SK-N-SH (cell line): ENCODE measurements around the gene CHAC1.

Source experiments
- ELF1 ChIP-seq: IDR thresholded peaks from 2 replicates; pipeline ENCODE4 v1.4.0; 2012
- EP300 ChIP-seq, 2 experiments: IDR thresholded peaks; 2 replicates each; pipeline versions ENCODE4 v1.4.0 to v1.6.1; 2012; ENCODE audit warnings: borderline replicate concordance in 1 of 2, low read depth in 1 of 2, low read length in 1 of 2
- FOXJ3 ChIP-seq: sonication (generic); formaldehyde crosslinking; IDR thresholded peaks from 2 replicates; pipeline ENCODE4 v1.5.1; 2020; ENCODE audit warnings: mild to moderate bottlenecking, missing genetic modification reagents
- FOXM1 ChIP-seq: IDR thresholded peaks from 2 replicates; pipeline ENCODE4 v1.4.0; 2012; ENCODE audit warnings: low read depth, mild to moderate bottlenecking
- GABPA ChIP-seq: IDR thresholded peaks from 2 replicates; pipeline ENCODE4 v1.4.0; 2012; ENCODE audit warnings: low read depth, mild to moderate bottlenecking
- POLR2AphosphoS5 ChIP-seq: IDR thresholded peaks from 2 replicates; pipeline ENCODE4 v1.6.1; 2012; ENCODE audit warnings: low read depth, low read length
- TCF12 ChIP-seq: IDR thresholded peaks from 2 replicates; pipeline ENCODE4 v1.4.0; 2012
- USF2 ChIP-seq: fragments of 150-350 bp; IDR thresholded peaks from 2 replicates; pipeline ENCODE4 v1.6.1; 2017; ENCODE audit warnings: antibody characterized with exemption, low read length, low read depth, borderline replicate concordance
- TF ChIP-seq, protein P1 (sequence below): fragments of 200-600 bp; sonication (generic); IDR thresholded peaks from 2 replicates; pipeline ENCODE4 v1.6.1; 2017; ENCODE audit warnings: antibody characterized with exemption, mild to moderate bottlenecking, moderate library complexity
- TF ChIP-seq, protein P2 (sequence below): IDR thresholded peaks from 2 replicates; pipeline ENCODE4 v1.4.0; 2012; ENCODE audit warnings: low read depth, borderline replicate concordance
- TF ChIP-seq, protein P3 (sequence below): IDR thresholded peaks from 2 replicates; pipeline ENCODE4 v1.4.0; 2012; ENCODE audit warnings: low read depth

GRCh38 chr15:40932156-40932555 is 21.1 kb upstream of the CHAC1 start:
- TF ChIP-seq EP300 (IDR thresholded peaks at IDR 0.05; ENCODE audit: borderline replicate concordance in 1 of 2, low read depth in 1 of 2, low read length in 1 of 2) (no peak), GABPA (no peak), ELF1 (no peak), POLR2AphosphoS5 (no peak), TCF12 (no peak), FOXJ3 (no peak), FOXM1 (no peak), USF2 (no peak)
- TF ChIP-seq, protein P1, sequence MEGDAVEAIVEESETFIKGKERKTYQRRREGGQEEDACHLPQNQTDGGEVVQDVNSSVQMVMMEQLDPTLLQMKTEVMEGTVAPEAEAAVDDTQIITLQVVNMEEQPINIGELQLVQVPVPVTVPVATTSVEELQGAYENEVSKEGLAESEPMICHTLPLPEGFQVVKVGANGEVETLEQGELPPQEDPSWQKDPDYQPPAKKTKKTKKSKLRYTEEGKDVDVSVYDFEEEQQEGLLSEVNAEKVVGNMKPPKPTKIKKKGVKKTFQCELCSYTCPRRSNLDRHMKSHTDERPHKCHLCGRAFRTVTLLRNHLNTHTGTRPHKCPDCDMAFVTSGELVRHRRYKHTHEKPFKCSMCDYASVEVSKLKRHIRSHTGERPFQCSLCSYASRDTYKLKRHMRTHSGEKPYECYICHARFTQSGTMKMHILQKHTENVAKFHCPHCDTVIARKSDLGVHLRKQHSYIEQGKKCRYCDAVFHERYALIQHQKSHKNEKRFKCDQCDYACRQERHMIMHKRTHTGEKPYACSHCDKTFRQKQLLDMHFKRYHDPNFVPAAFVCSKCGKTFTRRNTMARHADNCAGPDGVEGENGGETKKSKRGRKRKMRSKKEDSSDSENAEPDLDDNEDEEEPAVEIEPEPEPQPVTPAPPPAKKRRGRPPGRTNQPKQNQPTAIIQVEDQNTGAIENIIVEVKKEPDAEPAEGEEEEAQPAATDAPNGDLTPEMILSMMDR: no peak
- TF ChIP-seq, protein P2, sequence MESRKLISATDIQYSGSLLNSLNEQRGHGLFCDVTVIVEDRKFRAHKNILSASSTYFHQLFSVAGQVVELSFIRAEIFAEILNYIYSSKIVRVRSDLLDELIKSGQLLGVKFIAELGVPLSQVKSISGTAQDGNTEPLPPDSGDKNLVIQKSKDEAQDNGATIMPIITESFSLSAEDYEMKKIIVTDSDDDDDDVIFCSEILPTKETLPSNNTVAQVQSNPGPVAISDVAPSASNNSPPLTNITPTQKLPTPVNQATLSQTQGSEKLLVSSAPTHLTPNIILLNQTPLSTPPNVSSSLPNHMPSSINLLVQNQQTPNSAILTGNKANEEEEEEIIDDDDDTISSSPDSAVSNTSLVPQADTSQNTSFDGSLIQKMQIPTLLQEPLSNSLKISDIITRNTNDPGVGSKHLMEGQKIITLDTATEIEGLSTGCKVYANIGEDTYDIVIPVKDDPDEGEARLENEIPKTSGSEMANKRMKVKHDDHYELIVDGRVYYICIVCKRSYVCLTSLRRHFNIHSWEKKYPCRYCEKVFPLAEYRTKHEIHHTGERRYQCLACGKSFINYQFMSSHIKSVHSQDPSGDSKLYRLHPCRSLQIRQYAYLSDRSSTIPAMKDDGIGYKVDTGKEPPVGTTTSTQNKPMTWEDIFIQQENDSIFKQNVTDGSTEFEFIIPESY: no peak
- TF ChIP-seq, protein P3, sequence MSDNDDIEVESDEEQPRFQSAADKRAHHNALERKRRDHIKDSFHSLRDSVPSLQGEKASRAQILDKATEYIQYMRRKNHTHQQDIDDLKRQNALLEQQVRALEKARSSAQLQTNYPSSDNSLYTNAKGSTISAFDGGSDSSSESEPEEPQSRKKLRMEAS: no peak
